HG02840 (cell line): ENCODE measurements around the gene LYG2.
"Not testable (repeated sequence)": the region's sequence is repeated elsewhere in the genome, so short reads cannot be mapped to it uniquely, and the experiment has no call there.

ENCODE experiments used
- ATAC-seq: cut with Tn5 transposase; IDR thresholded peaks from one replicate; pipeline ENCODE4 v1.9.1; 2021; ENCODE audit warnings: mild to moderate bottlenecking, moderate library complexity, moderate number of reproducible peaks; ENCODE audit not compliant: unreplicated experiment, low FRiP score

LYG2 gene

GRCh38 chr2:99255491-99256318 lies at the start of gene LYG2:
Gene LYG2 (minus strand): TSS chr2:99255666. CDS start chr2:99254260, 1,406 bp downstream.
- ATAC-seq: no peak

DNA sequence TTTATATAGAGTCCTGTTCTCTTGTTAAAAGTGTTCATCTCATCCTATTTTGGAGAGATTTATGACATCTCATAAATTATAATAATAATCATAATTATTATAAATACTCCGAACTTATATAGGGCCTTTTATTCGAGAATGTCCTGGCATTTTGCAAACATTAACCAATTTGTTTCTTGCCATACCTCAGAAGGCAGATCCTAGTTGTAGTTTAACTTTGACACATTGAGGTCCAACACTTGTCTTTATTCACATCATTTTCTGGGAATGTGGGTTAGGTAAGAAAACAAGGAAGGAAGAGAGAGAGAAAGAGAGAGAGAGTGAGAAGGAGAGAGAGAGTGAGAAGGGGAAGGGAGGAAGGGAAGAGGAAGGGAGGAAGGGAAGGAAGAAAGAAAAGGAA lies 45.6 kb upstream of the LYG2 start, which contains the start of gene LYG1:
TSS of gene LYG1 (minus strand) at position 101 of the 400 bp plus-strand sequence. CDS start 5,527 bp downstream, outside the sequence.
- not testable (repeated sequence) for ATAC-seq

GRCh38 chr2:99299580-99299979 lies 44.1 kb upstream of the LYG2 start:
- ATAC-seq: no peak

DNA sequence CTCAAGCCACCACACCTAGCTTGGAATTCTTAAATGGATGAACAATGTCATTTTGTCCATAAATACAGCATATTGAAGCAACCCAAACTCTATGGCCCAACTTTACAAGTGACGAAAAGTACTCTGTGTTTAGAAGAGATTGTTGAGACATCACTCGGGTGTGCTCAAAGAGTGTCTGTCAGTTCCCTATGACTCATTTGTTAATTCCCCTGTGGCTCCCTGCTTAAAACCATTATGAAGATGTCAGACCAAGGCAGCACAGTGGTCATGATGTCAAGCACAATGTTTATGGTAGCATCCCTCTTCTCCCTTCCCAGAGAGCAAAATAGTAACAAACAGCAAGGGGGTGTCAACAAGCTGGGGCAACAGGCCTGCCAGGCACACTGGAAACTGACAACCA lies 42.5 kb upstream of the LYG2 start:
- no peak for ATAC-seq

GRCh38 chr2:99285526-99285925 lies 30.1 kb upstream of the LYG2 start:
- no peak for ATAC-seq

DNA sequence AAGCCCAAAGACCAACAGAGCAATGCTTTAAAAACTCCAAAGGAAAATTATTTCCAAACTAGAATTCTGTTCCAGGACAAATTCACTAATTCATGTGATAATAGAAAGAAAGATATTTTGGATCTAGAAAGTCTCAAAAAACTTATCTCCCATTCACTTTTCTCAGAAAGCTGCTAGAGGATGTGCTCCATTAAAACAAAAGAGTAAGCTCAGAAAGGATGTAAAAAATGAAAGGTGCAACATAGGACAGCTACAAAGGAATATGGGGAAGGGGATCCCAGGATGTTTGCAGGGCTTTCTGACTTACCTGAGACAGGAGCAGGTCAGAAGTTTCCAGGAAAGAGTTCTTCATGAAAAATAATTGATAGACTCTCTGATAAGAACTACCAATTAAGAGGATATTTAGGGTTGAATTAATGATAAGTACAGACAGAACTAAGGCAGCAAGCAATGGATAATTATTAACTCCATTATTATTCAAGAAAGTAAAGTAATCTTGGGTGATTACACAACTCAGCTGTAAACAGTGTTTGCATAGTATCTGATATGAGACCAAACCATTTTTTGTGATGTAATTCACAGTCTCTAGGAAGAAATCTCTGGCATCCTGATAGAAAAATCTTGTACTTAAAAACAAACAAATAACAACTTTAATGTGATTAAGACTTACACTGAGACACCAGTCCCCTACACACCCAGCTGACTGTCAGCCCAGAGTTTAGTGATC lies 24.7 kb upstream of the LYG2 start:
- ATAC-seq: no peak

- ATAC-seq: no peak
Observed at GRCh38 chr2:99278793-99279291, 23.4 kb upstream of the LYG2 start.

DNA sequence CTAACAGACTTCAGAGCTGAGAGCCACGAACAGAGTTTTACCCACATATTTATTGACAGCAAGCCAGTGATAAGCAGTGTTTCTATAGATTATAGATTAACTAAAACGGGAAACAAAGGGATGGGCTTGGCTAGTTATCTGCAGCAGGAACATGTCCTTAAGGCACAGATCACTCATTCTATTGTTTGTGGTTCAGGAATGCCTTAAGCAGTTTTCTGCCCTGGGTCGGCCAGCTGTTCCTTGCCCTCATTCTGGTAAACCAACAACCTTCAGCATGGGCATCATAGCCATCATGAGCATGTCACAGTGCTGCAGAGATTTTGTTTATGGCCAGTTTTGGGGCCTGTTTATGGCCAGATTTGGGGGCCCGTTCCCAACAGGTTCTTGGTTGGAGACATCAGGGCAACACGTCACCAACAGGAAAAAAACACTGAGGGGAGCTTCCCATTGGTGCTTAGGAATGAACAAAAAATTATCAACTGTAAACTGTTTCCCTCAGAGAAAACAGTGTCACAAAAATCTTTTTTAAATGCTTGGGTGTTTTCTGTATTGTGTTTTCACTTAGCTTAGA lies 22.8 kb upstream of the LYG2 start:
- not testable (repeated sequence) for ATAC-seq

GRCh38 chr2:99275882-99276281 lies 20.4 kb upstream of the LYG2 start:
- no peak for ATAC-seq

- no peak for ATAC-seq
Observed at GRCh38 chr2:99261242-99261641, 5.8 kb upstream of the LYG2 start.

DNA sequence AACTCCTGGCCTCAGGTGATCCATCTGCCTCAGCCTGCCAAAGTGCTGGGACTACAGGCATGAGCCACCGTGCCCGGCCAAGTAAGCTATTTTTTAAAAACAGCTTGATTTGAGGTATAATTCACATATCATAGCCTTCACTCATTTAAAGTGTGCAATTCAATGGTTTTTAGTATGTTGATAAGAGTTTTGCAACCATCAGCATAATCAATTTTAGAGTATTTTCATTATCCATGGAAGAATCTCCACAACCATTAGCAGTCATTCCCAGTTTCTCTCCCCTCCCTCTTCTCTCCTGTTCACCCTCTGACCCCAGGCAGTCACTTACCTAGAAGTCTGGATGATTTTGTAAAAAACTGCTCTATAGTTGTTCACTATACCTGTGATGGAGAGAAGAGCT lies 4.7 kb upstream of the LYG2 start:
- ATAC-seq: no peak

DNA sequence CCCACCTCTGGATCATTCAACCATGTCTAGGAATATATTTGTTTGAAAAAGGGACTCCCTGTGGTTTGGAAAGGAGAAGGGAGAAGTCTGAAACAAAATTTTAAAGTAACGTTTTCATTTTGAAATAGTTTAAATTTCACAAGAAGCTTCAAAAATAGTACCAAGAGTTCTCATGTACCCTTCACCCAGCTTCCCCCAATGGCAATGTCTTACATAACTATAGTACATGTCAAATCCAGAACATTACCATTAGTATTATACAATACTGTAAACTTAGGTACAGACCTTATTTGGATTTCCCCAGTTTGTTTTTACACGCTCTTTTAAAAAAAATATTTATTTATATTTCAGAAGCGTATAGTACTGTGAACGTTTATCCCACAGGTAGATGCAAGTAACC lies 4.0 kb upstream of the LYG2 start:
- ATAC-seq: no peak

DNA sequence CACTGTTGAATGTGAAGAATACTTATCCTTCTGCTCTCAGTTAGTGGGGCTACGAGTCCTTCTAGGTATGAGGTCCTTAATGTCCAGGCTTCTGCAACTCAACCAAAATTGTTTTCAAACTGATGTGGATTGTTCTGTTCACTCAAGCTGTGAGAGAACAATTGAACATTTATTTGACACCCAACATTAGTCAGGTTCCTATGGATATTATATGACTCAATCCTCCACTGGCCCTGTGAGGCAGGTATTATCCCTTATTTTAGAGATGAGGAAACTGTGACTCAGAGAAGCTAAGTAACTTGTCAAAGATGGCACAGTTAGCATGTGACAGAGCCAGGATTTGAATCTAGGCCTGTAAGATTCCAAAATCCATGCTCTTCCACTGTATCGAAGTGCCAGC lies 1.2 kb upstream of the LYG2 start:
- no peak for ATAC-seq

- no peak for ATAC-seq
Observed at GRCh38 chr2:99249951-99250350, 5.5 kb downstream of the LYG2 start.

DNA sequence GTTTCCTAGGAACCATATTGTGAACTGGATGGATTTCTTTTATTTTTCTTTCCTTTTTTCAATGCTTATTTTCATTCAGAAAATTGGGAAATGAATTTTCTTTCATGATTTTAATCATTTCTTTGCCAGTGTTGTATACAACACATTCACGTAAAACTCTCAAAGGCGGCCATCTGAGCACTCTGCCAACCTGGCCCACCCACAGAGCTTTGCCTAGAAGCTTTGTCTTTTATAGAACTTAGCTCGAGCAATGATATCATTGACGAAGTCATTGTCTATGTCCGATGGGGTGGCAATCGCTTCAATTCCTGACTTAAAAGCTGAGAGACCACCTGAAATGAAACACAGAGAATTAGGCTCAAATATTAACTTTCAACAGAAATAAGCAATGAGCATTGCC lies 13.3 kb downstream of the LYG2 start:
- no peak for ATAC-seq

GRCh38 chr2:99240431-99240830 lies 15.0 kb downstream of the LYG2 start:
- ATAC-seq: no peak

DNA sequence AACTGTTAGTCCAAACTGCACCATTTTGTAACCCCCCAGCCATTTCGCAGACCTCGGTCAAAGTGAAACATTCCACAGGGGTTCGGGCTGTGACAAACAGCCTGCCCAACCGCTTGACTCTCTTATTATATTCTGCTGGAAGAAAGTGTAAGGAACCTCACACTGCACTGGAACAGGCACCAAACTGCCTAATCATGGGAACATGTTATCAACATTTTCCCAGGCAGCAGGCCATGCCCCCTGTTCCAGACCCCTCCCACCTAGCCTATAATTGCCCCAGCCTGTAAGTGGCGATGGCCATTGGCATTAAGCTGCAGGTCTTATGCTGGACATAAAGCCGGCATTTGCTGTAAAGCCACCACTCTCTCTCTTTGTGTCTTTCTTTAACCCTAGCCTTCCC lies 16.9 kb downstream of the LYG2 start:
- no peak for ATAC-seq

DNA sequence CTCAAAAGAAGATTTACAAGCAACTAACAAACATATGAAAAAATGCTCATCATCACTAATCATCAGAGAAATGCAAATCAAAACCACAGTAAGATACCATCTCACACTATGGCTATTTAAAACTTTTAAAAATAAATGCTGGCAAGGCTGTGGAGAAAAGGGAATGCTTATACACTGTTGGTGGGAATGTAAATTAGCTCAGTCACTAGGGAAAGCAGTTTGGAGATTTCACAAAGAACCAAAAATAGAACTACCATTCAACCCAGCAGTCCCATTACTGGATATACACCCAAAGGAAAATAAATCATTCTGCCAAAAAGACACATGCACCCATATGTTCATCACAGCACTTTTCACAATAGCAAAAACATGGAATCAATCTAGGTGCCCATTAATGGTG lies 22.3 kb downstream of the LYG2 start:
- ATAC-seq: not testable (repeated sequence)

DNA sequence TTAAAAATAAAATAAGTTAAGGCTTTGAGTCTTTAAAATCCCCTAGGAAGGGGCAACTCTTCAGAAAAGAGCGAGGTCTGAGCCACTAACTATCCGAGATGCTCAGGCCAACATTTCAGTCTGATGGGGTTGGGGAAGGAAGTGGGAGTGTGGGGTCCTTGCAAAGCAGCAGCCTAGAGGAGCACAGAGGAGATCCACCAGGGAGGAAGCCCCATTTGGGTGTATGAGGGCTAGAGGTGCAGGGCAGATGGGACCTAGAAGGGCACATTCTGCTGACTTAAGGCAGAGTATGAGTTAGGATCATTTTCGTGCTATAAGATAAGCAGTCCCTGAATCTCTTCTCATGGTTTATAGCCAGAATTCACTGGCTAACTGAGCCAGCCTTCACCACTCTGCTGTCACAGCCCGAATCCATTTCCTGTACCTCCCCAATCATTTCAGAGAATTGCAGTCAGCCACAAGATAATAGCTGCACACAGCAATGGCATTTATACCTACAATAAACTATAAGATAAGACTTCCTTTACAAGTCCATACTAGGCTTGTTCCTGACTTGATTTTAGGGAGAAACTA lies 37.5 kb downstream of the LYG2 start:
- ATAC-seq: no peak

GRCh38 chr2:99216096-99216495 lies 39.4 kb downstream of the LYG2 start:
- no peak for ATAC-seq

- no peak for ATAC-seq
Observed at GRCh38 chr2:99205491-99205890, 50.0 kb downstream of the LYG2 start.
